Liver (tissue), 3 donors: ENCODE measurements around the gene SLC1A3.

Experiments
- CTCF ChIP-seq: fragments of 150-350 bp; IDR thresholded peaks from 2 replicates; pipeline ENCODE4 v1.5.1; 2017; ENCODE audit warnings: improper control_type of control experiment, low read depth, low read length; ENCODE audit not compliant: missing input control
- GABPA ChIP-seq, 2 donors: IDR thresholded peaks in 1 of 2; conservative IDR thresholded peaks in 1 of 2; 2 replicates each; pipeline ENCODE4 v1.6.1; 2016; ENCODE audit warnings: antibody characterized with exemption in 2 of 2, mild to moderate bottlenecking in 1 of 2, moderate library complexity in 1 of 2
- MAX ChIP-seq: IDR thresholded peaks from 2 replicates; pipeline ENCODE4 v1.6.1; 2016; ENCODE audit warnings: antibody characterized with exemption
- NR2F2 ChIP-seq: IDR thresholded peaks from 2 replicates; pipeline ENCODE4 v1.6.1; 2016; ENCODE audit warnings: antibody characterized with exemption
- RAD21 ChIP-seq, 2 donors: IDR thresholded peaks; 2 replicates each; pipeline ENCODE4 v1.6.1; 2016; ENCODE audit warnings: antibody characterized with exemption in 2 of 2, mild to moderate bottlenecking in 2 of 2
- REST ChIP-seq: IDR thresholded peaks from 2 replicates; pipeline ENCODE4 v1.6.1; 2016; ENCODE audit warnings: antibody characterized with exemption, mild to moderate bottlenecking
- TAF1 ChIP-seq: conservative IDR thresholded peaks from 2 replicates; pipeline ENCODE4 v1.6.1; 2016; ENCODE audit warnings: antibody characterized with exemption, mild to moderate bottlenecking
- YY1 ChIP-seq: IDR thresholded peaks from 2 replicates; pipeline ENCODE4 v1.6.1; 2016; ENCODE audit warnings: antibody characterized with exemption, mild to moderate bottlenecking
- donor health status: healthy.
- donor health status: healthy.

- no peak for TF ChIP-seq NR2F2
- no peak for TF ChIP-seq CTCF
- TF ChIP-seq TAF1 = no peak
- TF ChIP-seq MAX = no peak
- no peak for TF ChIP-seq GABPA (IDR thresholded peaks at IDR 0.05 in 1 of 2, conservative IDR thresholded peaks at IDR 0.05 in 1 of 2)
- no peak for TF ChIP-seq REST
- TF ChIP-seq YY1 = no peak
- no peak for TF ChIP-seq RAD21 (IDR thresholded peaks at IDR 0.05)
Measured at GRCh38 chr5:36613771-36614656, 7.6 kb downstream of the SLC1A3 start.
